Measurements from ENCODE around the gene COL7A1. TPM values are rescaled to one million over a fixed set of nuclear protein-coding genes. Genes with fewer than 3 reads are reported as not detected.

Gene COL7A1
- total RNA-seq, 1 experiment from 2014 or later = 22.9 TPM

DNA sequence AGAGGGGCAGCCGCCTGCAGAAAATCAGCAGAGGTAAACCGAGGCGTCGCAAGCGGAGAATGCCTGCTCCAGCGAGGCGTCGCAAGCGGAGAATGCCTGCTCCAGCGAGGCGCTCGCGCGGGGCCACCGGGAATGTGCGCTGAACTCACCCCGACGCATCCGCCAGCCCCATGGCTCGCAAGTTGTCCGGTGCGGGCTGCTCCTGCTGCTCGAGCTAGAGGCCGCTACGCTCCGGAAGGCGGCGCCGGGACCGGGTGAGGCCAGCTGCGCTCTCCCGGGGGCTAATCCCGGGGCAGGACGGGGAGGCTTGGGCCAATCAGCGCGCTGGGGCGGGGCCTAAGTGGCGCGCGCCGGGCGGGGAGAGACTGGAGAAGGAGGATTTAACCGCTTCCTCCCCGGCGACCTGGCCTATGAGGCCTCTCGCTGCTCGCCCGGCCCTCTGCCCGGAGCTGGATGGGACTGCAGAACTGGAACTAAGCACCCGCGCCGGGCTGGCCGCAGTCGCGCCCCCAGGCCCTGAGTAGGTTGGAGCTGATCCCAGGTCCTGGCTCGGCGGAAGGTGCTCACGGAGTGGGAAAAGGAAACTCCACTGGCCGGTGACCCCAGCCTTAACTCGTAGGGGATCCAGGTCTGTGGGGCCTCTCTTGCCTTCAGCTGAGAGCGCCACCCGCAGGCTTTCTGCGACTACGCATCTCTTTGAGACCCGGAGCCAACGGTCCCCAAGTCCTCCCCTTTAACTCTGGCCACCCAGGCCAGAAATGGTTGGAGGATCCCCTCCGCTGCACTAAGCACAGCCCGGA, 40.3 kb upstream of the COL7A1 start, which contains the start of gene SLC26A6:
SLC26A6 (minus strand) TSS at position 240 of the 800 bp plus-strand sequence; CDS start at position 172, 68 bp downstream.
- Histone ChIP-seq H3T11ph (ENCODE audit: low read length) (no peak within 1 kb of the TSS), H3K14ac (ENCODE audit: insufficient read depth, low read length) (peak within 1 kb of the TSS; percentile 67), H3K23ac (ENCODE audit: insufficient read length, low read depth, low read length) (no peak within 1 kb of the TSS), H2AK5ac (ENCODE audit: insufficient read length, low read length) (no peak within 1 kb of the TSS), H3K9ac (ENCODE audit: extremely low read depth, insufficient read length, low read length) (peak within 1 kb of the TSS; percentile 58), H4K5ac (ENCODE audit: insufficient read length, low read depth, low read length) (no peak within 1 kb of the TSS), H3K23me2 (ENCODE audit: insufficient read length, low read depth, low read length, poor library complexity, severe bottlenecking) (peaks cover 6% of the 10 kb centered on the region), H2BK5ac (ENCODE audit: insufficient read length, low read length) (no peak within 1 kb of the TSS), H3K79me1 (ENCODE audit: insufficient read depth, low read depth, low read length, poor library complexity, severe bottlenecking) (no peaks in the 10 kb centered on the region), H2BK120ac (ENCODE audit: low read depth, low read length, poor library complexity, severe bottlenecking) (no peak within 1 kb of the TSS), H4K20me1 (ENCODE audit: control insufficient read depth, insufficient read depth, insufficient read length) (peaks cover 2% of the 10 kb centered on the region), H3K4me2 (ENCODE audit: insufficient read depth, insufficient read length, low read length) (peak within 1 kb of the TSS; percentile 76), H3K4me1 (ENCODE audit: insufficient read depth, low read length) (peaks cover 2% of the 10 kb centered on the region), H3K27me3 (ENCODE audit: insufficient read depth, low read length) (no peaks in the 10 kb centered on the region), H3K4ac (ENCODE audit: low read depth, low read length) (no peak within 1 kb of the TSS), H4K91ac (ENCODE audit: insufficient read length, low read depth, low read length) (no peak within 1 kb of the TSS), H4K8ac (replicated peaks; ENCODE audit: insufficient read length, low read depth, low read length) (no peak within 1 kb of the TSS), H3K18ac (ENCODE audit: insufficient read length, low read depth, low read length) (peak within 1 kb of the TSS; percentile 44), H2BK15ac (ENCODE audit: low read depth, low read length) (no peak within 1 kb of the TSS), H3K9me3 (ENCODE audit: control insufficient read depth, low read depth, low read length) (no peaks in the 10 kb centered on the region), H2BK12ac (ENCODE audit: insufficient read length, low read depth, low read length) (no peak within 1 kb of the TSS), H3K79me2 (ENCODE audit: insufficient read depth, low read length) (no peaks in the 10 kb centered on the region), H3K56ac (ENCODE audit: insufficient read length, low read depth, low read length) (no peak within 1 kb of the TSS), H3K27ac (ENCODE audit: insufficient read length, low read depth, low read length) (no peak within 1 kb of the TSS), H2BK20ac (ENCODE audit: low read depth, low read length, poor library complexity, severe bottlenecking) (no peak within 1 kb of the TSS), H2AFZ (ENCODE audit: low read length) (no peak within 1 kb of the TSS)
- peaks cover 28 to 31% of the 10 kb centered on the region in 2 experiments for H3K4me1 Mint-ChIP-seq
- peak within 1 kb of the TSS; percentile 79 to 90 for H3K4me3 Mint-ChIP-seq
- DNase-seq = peak; percentile 98
- TF ChIP-seq, protein P1, sequence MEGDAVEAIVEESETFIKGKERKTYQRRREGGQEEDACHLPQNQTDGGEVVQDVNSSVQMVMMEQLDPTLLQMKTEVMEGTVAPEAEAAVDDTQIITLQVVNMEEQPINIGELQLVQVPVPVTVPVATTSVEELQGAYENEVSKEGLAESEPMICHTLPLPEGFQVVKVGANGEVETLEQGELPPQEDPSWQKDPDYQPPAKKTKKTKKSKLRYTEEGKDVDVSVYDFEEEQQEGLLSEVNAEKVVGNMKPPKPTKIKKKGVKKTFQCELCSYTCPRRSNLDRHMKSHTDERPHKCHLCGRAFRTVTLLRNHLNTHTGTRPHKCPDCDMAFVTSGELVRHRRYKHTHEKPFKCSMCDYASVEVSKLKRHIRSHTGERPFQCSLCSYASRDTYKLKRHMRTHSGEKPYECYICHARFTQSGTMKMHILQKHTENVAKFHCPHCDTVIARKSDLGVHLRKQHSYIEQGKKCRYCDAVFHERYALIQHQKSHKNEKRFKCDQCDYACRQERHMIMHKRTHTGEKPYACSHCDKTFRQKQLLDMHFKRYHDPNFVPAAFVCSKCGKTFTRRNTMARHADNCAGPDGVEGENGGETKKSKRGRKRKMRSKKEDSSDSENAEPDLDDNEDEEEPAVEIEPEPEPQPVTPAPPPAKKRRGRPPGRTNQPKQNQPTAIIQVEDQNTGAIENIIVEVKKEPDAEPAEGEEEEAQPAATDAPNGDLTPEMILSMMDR (conservative IDR thresholded peaks at IDR 0.05) = peak; percentile 76
- peaks cover 16 to 54% (median 54%) of the 10 kb centered on the region in 3 experiments; a peak in 6 of 7 replicates for H3K36me3 Mint-ChIP-seq (ENCODE audit: insufficient read depth in 1 of 3, low read depth in 3 of 3)
- no CpG with 5 or more reads among the region's 68 CpGs for WGBS (ENCODE audit: extremely low coverage, insufficient read length, low lambda C conversion rate)
- no peaks in the 10 kb centered on the region for H3K9me3 Mint-ChIP-seq
- H3K27me3 Mint-ChIP-seq (ENCODE audit: low read depth) = no peaks in the 10 kb centered on the region; the same call in 1 of the 2 replicates
- peak within 1 kb of the TSS; percentile 87 to 97 (median 96) for H3K27ac Mint-ChIP-seq

Measured in H9 (cell line).